ENCODE measurements around the gene SLC6A12.
A peak's percentile ranks its signal among the peaks of the same experiment; 100 is the strongest.

The SLC6A12 gene

DNA sequence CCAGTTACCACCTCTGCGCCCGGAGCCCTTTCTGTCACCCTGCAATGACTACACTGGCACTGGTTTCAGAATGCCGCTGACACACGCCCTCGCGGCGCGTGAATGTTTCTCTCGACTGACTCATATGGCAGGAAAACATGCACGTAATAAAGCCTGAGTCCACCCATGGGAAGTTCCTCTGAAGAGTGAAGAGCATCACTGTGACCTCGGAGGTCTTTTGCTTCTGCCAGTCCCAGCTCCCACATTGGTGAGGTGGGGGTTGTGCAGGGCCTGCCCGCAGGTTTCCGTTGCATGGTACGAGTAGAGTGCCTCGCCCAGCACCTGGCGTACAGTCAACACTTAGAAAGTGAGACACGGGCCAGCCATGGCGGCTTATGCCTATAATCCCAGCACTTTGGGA, 11.1 kb upstream of the SLC6A12 start:
- Histone ChIP-seq H3K9me3 (replicated peaks in 1 of 2; ENCODE audit: control insufficient read depth in 2 of 2, insufficient read depth in 1 of 2, low read depth in 1 of 2, low read length in 2 of 2) (peaks cover 0 to 1% of the 10 kb centered on the region in 2 donors), H3K23ac (ENCODE audit: low read depth, low read length, poor library complexity) (no peak overlapping the region), H3K36me3 (replicated peaks in 1 of 2; ENCODE audit: control insufficient read depth in 2 of 2, insufficient read depth in 2 of 2, low read length in 2 of 2) (no peaks in the 10 kb centered on the region), H3K27me3 (ENCODE audit: control insufficient read depth in 3 of 3, insufficient read depth in 3 of 3, low read depth in 1 of 3, low read length in 3 of 3) (peaks cover 0 to 74% (median 0%) of the 10 kb centered on the region in 3 experiments), H4K8ac (ENCODE audit: low read depth, low read length) (no peak overlapping the region), H4K91ac (ENCODE audit: low read depth, low read length, poor library complexity) (no peak overlapping the region), H2BK120ac (ENCODE audit: low read depth, low read length) (no peak overlapping the region), H2AK5ac (ENCODE audit: low read depth, low read length) (no peak overlapping the region), H3K4me2 (ENCODE audit: insufficient read depth, low read length, poor library complexity, severe bottlenecking) (no peak overlapping the region), H2BK15ac (ENCODE audit: low read length) (no peak overlapping the region), H3K18ac (ENCODE audit: low read length) (no peak overlapping the region), H3K27ac (replicated peaks; ENCODE audit: low read length) (no peak overlapping the region), H2AFZ (ENCODE audit: low read length) (no peak overlapping the region), H3K4ac (ENCODE audit: low read length) (no peak overlapping the region), H2BK12ac (ENCODE audit: low read length) (no peak overlapping the region), H3K4me3 (ENCODE audit: low read length in 2 of 2) (no peak overlapping the region), H2BK5ac (ENCODE audit: low read length) (no peak overlapping the region), H3K79me1 (ENCODE audit: low read depth, low read length) (no peaks in the 10 kb centered on the region), H3K14ac (ENCODE audit: low read length) (no peak overlapping the region), H3K9ac (ENCODE audit: low read depth, low read length, poor library complexity) (no peak overlapping the region), H3K4me1 (ENCODE audit: control insufficient read depth in 2 of 2, insufficient read depth in 1 of 2, low read depth in 1 of 2, low read length in 2 of 2) (peaks cover 3 to 15% of the 10 kb centered on the region in 2 donors)
- no peak for DNase-seq (ENCODE audit: low spot score)
- WGBS, 2 donors (ENCODE audit: extremely low coverage in 2 of 2, insufficient read length in 2 of 2, insufficient replicate concordance in 1 of 2): no CpG with 5 or more reads among the region's 18 CpGs

DNA sequence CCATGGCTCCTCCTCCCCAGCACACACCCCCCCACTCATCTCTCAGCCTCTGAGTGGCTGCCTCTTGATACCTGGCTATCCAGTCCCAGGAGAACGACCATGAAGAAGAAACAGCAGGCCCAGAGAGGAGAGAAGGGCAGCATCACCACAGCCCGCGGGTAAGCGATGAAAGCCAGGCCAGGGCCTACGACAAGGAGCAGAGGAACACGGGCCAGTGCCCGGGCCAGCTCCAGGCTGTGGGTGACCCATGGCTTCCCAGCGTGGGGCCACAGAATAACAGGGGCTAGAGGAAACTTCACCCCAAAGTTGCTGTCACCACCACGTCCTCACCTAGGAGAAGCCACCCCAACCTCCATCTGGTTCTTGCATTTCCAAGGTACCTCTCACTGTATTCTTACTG, 10.4 kb upstream of the SLC6A12 start:
- Histone ChIP-seq H3K4me1 (ENCODE audit: control insufficient read depth in 2 of 2, insufficient read depth in 1 of 2, low read depth in 1 of 2, low read length in 2 of 2) (peaks cover 0 to 11% of the 10 kb centered on the region in 2 donors), H3K79me1 (ENCODE audit: low read depth, low read length) (no peaks in the 10 kb centered on the region), H3K4me3 (ENCODE audit: low read length in 2 of 2) (no peak overlapping the region), H4K91ac (ENCODE audit: low read depth, low read length, poor library complexity) (no peak overlapping the region), H3K9me3 (replicated peaks in 1 of 2; ENCODE audit: control insufficient read depth in 2 of 2, insufficient read depth in 1 of 2, low read depth in 1 of 2, low read length in 2 of 2) (peaks cover 0 to 1% of the 10 kb centered on the region in 2 donors), H2BK12ac (ENCODE audit: low read length) (no peak overlapping the region), H3K14ac (ENCODE audit: low read length) (no peak overlapping the region), H2AFZ (ENCODE audit: low read length) (no peak overlapping the region), H3K27me3 (ENCODE audit: control insufficient read depth in 3 of 3, insufficient read depth in 3 of 3, low read depth in 1 of 3, low read length in 3 of 3) (peaks cover 0 to 67% (median 0%) of the 10 kb centered on the region in 3 experiments), H2BK5ac (ENCODE audit: low read length) (peak overlapping the region; percentile 26), H3K9ac (ENCODE audit: low read depth, low read length, poor library complexity) (peak overlapping the region; percentile 26), H2BK120ac (ENCODE audit: low read depth, low read length) (no peak overlapping the region), H3K18ac (ENCODE audit: low read length) (peak overlapping the region; percentile 26), H2AK5ac (ENCODE audit: low read depth, low read length) (no peak overlapping the region), H3K36me3 (replicated peaks in 1 of 2; ENCODE audit: control insufficient read depth in 2 of 2, insufficient read depth in 2 of 2, low read length in 2 of 2) (no peaks in the 10 kb centered on the region), H3K27ac (replicated peaks; ENCODE audit: low read length) (no peak overlapping the region), H3K4ac (ENCODE audit: low read length) (no peak overlapping the region), H4K8ac (ENCODE audit: low read depth, low read length) (no peak overlapping the region), H3K23ac (ENCODE audit: low read depth, low read length, poor library complexity) (no peak overlapping the region), H3K4me2 (ENCODE audit: insufficient read depth, low read length, poor library complexity, severe bottlenecking) (no peak overlapping the region), H2BK15ac (ENCODE audit: low read length) (no peak overlapping the region)
- DNase-seq (ENCODE audit: low spot score): no peak
- no CpG with 5 or more reads among the region's 9 CpGs for WGBS, 2 donors (ENCODE audit: extremely low coverage in 2 of 2, insufficient read length in 2 of 2, insufficient replicate concordance in 1 of 2)

DNA sequence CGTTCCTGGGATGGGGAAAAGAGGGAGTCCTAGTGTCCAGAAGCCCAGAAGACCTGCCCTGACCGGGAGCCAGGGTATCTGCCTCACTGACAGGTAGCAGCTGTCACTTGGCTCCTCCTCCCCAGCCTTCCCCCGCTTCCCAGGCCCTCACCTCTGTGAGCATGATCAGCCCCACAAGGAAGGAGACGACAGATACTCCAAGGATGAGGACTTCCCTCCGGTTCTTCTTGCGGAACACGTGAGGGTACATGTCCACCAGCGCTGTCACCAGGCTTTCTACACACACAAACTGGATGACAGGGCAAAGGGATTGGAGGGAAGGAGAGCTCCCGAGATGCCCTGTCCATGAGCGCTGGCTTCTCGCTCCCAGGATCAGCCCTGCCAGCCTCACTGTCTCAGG, 9.9 kb upstream of the SLC6A12 start:
- Histone ChIP-seq H2AFZ (ENCODE audit: low read length) (no peak overlapping the region), H3K9ac (ENCODE audit: low read depth, low read length, poor library complexity) (peak overlapping the region; percentile 26), H3K4me2 (ENCODE audit: insufficient read depth, low read length, poor library complexity, severe bottlenecking) (no peak overlapping the region), H3K9me3 (replicated peaks in 1 of 2; ENCODE audit: control insufficient read depth in 2 of 2, insufficient read depth in 1 of 2, low read depth in 1 of 2, low read length in 2 of 2) (peaks cover 0 to 1% of the 10 kb centered on the region in 2 donors), H4K91ac (ENCODE audit: low read depth, low read length, poor library complexity) (no peak overlapping the region), H3K27ac (replicated peaks; ENCODE audit: low read length) (no peak overlapping the region), H3K79me1 (ENCODE audit: low read depth, low read length) (no peaks in the 10 kb centered on the region), H2BK5ac (ENCODE audit: low read length) (peak overlapping the region; percentile 26), H2AK5ac (ENCODE audit: low read depth, low read length) (no peak overlapping the region), H2BK15ac (ENCODE audit: low read length) (no peak overlapping the region), H3K14ac (ENCODE audit: low read length) (peak overlapping the region; percentile 57), H3K4me3 (ENCODE audit: low read length in 2 of 2) (no peak overlapping the region), H3K23ac (ENCODE audit: low read depth, low read length, poor library complexity) (peak overlapping the region; percentile 13), H4K8ac (ENCODE audit: low read depth, low read length) (no peak overlapping the region), H2BK12ac (ENCODE audit: low read length) (peak overlapping the region; percentile 14), H3K18ac (ENCODE audit: low read length) (peak overlapping the region; percentile 27), H3K27me3 (ENCODE audit: control insufficient read depth in 3 of 3, insufficient read depth in 3 of 3, low read depth in 1 of 3, low read length in 3 of 3) (peaks cover 0 to 62% (median 0%) of the 10 kb centered on the region in 3 experiments), H3K4me1 (ENCODE audit: control insufficient read depth in 2 of 2, insufficient read depth in 1 of 2, low read depth in 1 of 2, low read length in 2 of 2) (peaks cover 0 to 10% of the 10 kb centered on the region in 2 donors), H3K4ac (ENCODE audit: low read length) (no peak overlapping the region), H3K36me3 (replicated peaks in 1 of 2; ENCODE audit: control insufficient read depth in 2 of 2, insufficient read depth in 2 of 2, low read length in 2 of 2) (no peaks in the 10 kb centered on the region), H2BK120ac (ENCODE audit: low read depth, low read length) (no peak overlapping the region)
- DNase-seq (ENCODE audit: low spot score): no peak
- WGBS, 2 donors (ENCODE audit: extremely low coverage in 2 of 2, insufficient read length in 2 of 2, insufficient replicate concordance in 1 of 2): no CpG with 5 or more reads among the region's 11 CpGs

DNA sequence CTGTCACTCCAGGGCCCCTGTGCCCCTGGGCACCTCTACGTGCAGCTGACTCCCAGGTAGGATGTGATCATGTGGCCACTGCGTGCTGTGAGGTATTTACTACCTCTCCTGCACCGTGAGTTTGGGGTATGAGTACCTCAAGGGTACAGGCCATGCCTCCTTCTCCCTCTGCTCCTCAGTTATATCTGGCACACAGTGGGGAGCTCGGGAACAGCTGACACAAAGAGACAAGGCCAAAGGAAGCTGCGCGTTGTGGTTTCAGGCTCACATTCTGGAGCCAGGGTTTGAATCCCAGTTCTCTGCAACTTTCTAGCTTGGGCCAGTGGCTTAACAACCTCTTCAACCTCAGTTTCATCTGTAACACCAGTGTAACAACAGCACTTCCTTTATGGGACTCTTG, 7.8 kb upstream of the SLC6A12 start:
- H3K18ac ChIP-seq (ENCODE audit: low read length): no peak overlapping the region
- H4K8ac ChIP-seq (ENCODE audit: low read depth, low read length): no peak overlapping the region
- no peak overlapping the region for H4K91ac ChIP-seq (ENCODE audit: low read depth, low read length, poor library complexity)
- H3K4me3 ChIP-seq (ENCODE audit: low read length in 2 of 2): no peak overlapping the region
- no peak overlapping the region for H3K27ac ChIP-seq (replicated peaks; ENCODE audit: low read length)
- H3K4me2 ChIP-seq (ENCODE audit: insufficient read depth, low read length, poor library complexity, severe bottlenecking): no peak overlapping the region
- H2BK5ac ChIP-seq (ENCODE audit: low read length): no peak overlapping the region
- H3K79me1 ChIP-seq (ENCODE audit: low read depth, low read length): no peaks in the 10 kb centered on the region
- no peak overlapping the region for H3K23ac ChIP-seq (ENCODE audit: low read depth, low read length, poor library complexity)
- H3K4me1 ChIP-seq (ENCODE audit: control insufficient read depth in 2 of 2, insufficient read depth in 1 of 2, low read depth in 1 of 2, low read length in 2 of 2): peaks cover 0 to 10% of the 10 kb centered on the region in 2 donors
- H3K27me3 ChIP-seq (ENCODE audit: control insufficient read depth in 3 of 3, insufficient read depth in 3 of 3, low read depth in 1 of 3, low read length in 3 of 3): peaks cover 0 to 46% (median 0%) of the 10 kb centered on the region in 3 experiments
- no peak overlapping the region for H2AK5ac ChIP-seq (ENCODE audit: low read depth, low read length)
- DNase-seq (ENCODE audit: low spot score): no peak
- no peak overlapping the region for H2BK15ac ChIP-seq (ENCODE audit: low read length)
- H3K4ac ChIP-seq (ENCODE audit: low read length): no peak overlapping the region
- H2BK12ac ChIP-seq (ENCODE audit: low read length): no peak overlapping the region
- no peak overlapping the region for H2AFZ ChIP-seq (ENCODE audit: low read length)
- H3K9me3 ChIP-seq (replicated peaks in 1 of 2; ENCODE audit: control insufficient read depth in 2 of 2, insufficient read depth in 1 of 2, low read depth in 1 of 2, low read length in 2 of 2): peaks cover 0 to 1% of the 10 kb centered on the region in 2 donors
- H3K36me3 ChIP-seq (replicated peaks in 1 of 2; ENCODE audit: control insufficient read depth in 2 of 2, insufficient read depth in 2 of 2, low read length in 2 of 2): no peaks in the 10 kb centered on the region
- no CpG with 5 or more reads among the region's 6 CpGs for WGBS, 2 donors (ENCODE audit: extremely low coverage in 2 of 2, insufficient read length in 2 of 2, insufficient replicate concordance in 1 of 2)
- H2BK120ac ChIP-seq (ENCODE audit: low read depth, low read length): no peak overlapping the region
- H3K9ac ChIP-seq (ENCODE audit: low read depth, low read length, poor library complexity): no peak overlapping the region
- H3K14ac ChIP-seq (ENCODE audit: low read length): no peak overlapping the region

Measured in neuronal stem cell (in vitro differentiated cells).